RPMI8226 (cell line): ENCODE results near the gene PDZD2.
"Not testable (repeated sequence)": the region's sequence is repeated elsewhere in the genome, so short reads cannot be mapped to it uniquely, and the experiment has no call there.

Source experiments
- DNase-seq: peaks from one replicate; pipeline ENCODE4 v3.0.0-alpha.2; 2015

Gene PDZD2

DNA sequence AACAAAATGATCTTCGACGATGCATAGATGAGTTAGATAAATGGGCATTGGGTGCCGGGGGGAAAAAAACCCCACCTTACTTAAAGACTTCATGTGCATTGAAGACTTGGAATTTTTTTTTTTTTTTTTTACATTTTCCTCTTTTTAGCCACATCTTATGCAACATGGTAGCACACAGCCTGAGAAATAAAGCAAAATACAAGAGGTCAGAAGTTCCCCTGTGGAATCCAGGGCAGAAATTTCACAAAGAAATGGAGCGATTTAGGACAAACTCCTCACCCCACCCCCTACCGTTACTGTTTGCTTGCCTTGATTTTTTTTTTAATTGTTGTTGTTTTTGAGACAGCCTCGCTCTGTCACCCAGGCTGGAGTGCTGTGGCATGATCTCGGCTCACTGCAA is 382.0 kb downstream of the PDZD2 start:
- no peak for DNase-seq

DNA sequence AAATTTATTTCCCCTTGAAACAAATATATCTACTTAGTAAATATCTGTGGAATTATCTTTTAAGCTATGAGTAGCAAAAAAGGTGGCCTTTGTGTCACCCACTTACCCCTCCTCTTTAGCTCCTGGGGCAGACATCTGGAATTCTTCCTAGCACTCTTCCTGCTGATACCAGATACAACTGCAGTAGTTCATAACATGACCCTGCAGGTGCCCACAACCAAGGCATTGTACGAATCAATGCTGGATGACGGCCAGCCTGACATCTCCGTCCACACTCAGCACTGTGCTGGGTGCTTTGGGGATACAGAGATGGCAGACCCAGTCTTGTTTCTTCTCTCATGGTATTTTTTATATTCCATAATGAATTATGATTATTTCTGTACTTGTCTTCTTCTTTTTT is 382.8 kb downstream of the PDZD2 start:
- DNase-seq: no peak

- DNase-seq: no peak
These were observed 383.7 kb downstream of the PDZD2 start for GRCh38 chr5:32022638-32023037.

DNA sequence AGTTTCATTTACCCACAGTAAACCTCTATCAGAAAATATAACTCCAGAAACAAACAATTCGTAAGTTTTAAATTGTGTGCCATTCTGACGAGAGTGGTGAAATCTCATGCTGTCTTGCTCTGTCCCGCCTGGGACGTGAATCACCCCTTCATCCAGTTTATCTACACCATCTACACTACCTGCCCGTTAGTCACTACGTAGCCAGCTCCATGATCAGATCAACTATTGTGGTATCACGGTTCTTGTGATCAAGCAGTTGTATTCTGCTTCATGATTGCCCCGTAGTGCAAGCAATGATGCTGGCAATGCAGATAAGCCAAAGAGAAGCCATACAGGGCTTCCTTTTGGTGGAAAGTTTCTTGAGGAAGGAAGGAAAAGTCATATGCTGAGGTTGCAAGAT is 384.9 kb downstream of the PDZD2 start:
- no peak for DNase-seq

DNA sequence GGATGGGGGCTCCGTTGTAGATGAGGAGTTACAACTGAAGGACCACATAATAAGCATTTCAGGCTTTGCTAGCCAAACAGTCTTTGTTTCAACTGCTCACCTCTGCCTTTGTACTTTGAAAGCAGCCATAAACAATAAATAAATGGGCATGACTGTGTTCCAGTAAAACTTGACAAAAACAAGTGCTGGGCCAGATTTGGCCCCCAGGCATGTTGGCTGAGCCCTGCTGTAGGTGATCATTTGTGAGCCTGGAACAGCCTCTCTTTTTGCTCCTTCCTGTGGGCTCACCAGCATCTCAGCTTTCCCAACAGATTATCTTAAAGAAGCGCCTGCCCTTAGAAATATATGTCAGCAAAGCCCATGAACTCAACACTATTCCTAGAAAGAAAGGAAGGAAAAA is 385.8 kb downstream of the PDZD2 start:
- DNase-seq: no peak

GRCh38 chr5:32027093-32027716 is 388.3 kb downstream of the PDZD2 start:
- no peak for DNase-seq

GRCh38 chr5:32027717-32028458 is 389.0 kb downstream of the PDZD2 start:
- no peak for DNase-seq

GRCh38 chr5:32029261-32029660 is 390.3 kb downstream of the PDZD2 start:
- no peak for DNase-seq

DNA sequence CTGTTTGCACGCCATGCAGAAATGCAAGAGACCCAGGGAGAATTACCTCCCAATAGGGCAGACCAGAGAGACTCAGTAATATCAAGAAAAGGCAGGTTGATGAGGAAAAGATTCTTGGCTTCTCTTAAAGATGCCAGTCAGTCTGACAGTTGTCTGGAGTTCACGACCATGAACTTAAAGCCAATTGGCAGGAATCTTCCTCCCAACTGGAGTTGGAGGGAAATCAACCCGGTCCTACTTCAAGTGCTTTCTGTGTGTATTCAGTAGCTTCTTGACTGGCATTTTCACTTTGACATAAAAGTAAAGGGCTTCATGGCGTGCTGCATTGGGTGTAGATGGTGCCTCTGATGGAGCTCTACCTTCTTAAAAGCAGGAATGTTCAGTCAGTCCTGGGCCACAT is 390.9 kb downstream of the PDZD2 start:
- DNase-seq: no peak

GRCh38 chr5:32030222-32030621 is 391.3 kb downstream of the PDZD2 start:
- no peak for DNase-seq

GRCh38 chr5:32030686-32031085 is 391.8 kb downstream of the PDZD2 start:
- DNase-seq: no peak

DNA sequence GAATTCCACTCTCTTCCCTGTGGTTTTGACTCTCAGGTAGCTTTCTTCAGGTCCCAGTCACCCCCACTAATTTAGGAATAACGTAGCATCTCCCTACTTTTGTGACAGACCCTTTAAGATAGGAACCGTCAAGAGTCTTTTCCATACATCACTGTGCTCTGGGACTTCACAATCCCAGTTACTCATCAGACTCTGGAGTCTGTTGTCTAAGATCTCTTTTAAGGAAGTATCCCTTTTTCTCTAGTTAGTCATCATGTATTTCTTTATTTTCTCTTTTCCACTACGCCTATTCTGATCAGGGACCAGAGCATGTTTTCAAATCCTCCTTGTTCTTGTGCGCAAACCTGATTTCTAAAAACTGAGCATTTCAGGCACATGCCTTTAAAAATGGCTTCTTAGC is 392.2 kb downstream of the PDZD2 start:
- DNase-seq: no peak

- DNase-seq: no peak
These were observed 399.6 kb downstream of the PDZD2 start for GRCh38 chr5:32038523-32038922.

DNA sequence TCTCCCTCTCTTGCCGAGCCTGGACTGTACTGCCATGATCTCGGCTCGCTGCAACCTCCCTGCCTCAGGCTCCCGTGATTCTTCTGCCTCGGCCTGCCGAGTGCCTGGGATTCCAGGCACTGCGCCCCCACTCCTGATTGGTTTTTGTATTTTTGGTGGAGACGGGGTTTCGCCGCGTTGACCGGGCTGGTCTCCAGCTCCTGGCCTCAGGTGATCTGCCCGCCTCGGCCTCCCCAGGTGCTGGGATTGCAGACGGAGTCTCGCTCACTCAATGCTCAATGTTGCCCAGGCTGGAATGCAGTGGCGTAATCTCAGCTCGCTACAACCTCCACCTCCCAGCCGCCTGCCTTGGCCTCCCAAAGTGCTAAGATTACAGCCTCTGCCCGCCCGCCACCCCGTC is 400.2 kb downstream of the PDZD2 start:
- not testable (repeated sequence) for DNase-seq

GRCh38 chr5:32039601-32040000 is 400.7 kb downstream of the PDZD2 start:
- not testable (repeated sequence) for DNase-seq

GRCh38 chr5:32040181-32040695 is 401.3 kb downstream of the PDZD2 start:
- not testable (repeated sequence) for DNase-seq

DNA sequence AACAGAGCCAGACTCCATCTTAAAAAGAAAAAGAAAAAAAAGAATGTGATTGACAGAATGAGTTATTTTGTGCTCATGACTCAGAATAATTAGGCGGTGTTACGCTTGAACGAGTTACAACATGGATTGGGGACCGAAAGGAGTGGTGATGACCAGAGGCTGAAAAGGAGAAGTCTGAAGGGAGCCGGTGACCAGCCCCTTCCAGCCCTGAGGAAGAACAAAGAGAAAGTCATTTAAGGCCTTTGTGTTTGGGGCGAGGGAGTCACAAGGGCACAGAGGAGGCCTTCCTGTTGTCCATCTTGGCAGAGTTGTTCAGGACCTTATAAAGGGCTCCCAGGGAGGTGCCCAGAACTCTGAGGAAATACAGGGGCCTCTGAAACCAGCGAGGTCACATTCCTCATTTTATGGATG is 403.6 kb downstream of the PDZD2 start:
- no peak for DNase-seq

- DNase-seq: no peak
These were observed 404.2 kb downstream of the PDZD2 start for GRCh38 chr5:32043105-32043504.

DNA sequence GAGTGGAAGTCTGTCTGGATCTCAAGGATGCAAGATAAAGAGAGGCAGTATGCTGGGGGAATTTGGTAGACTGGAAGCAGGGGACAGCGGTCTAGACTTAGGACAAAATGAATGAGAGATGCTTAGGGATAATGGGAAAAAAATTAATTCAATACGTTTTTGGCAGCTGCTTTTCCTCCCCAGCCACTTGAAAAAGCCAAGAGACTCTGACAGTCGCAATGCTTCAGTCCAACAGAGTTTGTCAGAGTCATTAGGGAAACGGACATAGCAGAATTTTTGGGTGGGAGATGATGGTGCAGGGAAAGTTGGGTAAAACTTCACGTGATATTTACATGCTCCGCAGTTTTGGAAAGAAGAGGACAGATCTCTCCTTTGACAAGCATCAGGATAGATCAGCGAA is 405.5 kb downstream of the PDZD2 start:
- no peak for DNase-seq

GRCh38 chr5:32044939-32045338 is 406.0 kb downstream of the PDZD2 start:
- DNase-seq: no peak

DNA sequence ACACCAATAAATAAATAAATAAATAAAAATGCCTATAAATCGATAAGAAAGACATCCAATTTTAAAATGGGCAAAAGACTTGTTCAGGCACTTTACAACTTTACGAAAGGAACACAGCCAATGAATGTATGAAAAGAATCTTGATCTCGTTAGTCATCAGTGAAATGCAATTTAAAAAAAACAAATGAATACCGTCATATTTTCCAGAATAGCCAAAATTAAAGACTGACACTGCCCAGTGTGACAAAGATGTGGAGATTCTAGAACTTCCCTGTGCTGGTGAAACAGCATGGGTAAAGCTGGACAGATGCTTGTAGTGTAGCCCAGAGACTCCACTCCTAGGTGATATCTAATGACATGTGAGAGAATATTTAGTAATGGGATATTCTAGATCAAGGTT is 408.1 kb downstream of the PDZD2 start:
- DNase-seq: no peak

- DNase-seq: no peak
These were observed 412.9 kb downstream of the PDZD2 start for GRCh38 chr5:32051796-32052195.

DNA sequence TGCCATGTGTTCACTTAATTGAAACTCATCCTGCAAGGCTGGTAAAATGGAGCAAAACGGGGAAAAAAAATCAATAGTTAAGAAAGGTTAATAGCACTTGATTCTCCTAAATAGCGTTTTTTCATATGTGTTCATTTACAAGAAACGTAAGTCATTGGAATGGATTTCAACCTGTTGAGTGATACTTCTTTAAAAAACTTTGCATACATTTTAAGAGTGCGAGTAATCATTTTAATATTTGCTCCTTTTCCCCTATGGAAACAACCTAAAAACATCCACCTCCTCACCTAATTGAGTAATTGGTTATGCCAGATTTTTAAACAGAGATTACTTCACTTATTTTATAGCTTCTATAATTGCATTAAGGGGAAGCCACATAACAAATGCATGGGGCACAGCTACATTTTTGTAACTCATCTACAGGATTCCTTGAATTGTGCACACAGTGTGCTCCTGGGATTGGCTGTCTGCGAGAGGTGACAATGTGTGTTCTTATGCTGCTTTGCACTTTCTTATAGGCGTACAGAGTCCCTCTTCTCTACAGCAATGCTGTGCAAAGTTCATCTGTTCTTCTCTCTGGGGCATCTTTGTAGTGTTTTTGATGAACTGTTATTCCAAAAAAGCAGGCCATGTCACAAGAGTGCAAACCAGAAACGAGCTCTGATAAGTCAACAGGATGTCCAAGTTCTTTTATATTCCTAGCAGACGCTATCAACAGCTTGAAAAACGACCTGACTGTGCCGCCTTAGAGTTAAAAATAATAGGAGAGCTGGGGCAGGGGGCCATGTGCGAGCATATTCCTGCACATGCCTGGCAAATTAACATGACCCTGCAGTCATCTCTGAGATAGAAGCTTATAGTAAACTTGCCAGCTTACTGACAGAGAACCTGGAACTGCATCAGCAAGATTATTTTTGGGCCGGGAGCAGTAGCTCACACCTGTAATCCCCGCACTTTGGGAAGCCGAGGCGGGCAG is 417.2 kb downstream of the PDZD2 start:
- no peak for DNase-seq
